SU-DHL-6 (cell line): ENCODE data around the gene RBFOX2.

Experiments used
- CTCF ChIP-seq: fragments of 200-600 bp; sonication (generic); IDR thresholded peaks from one replicate; pipeline ENCODE4 v1.5.1; 2017; ENCODE audit warnings: antibody characterized with exemption, mild to moderate bottlenecking, low read length, moderate library complexity; ENCODE audit not compliant: insufficient read depth, poor library complexity, severe bottlenecking
- EZH2phosphoT487 ChIP-seq: fragments of 200-600 bp; sonication (generic), shearing (Covaris generic); conservative IDR thresholded peaks from 2 replicates; pipeline ENCODE4 v1.6.1; 2018; ENCODE audit warnings: mild to moderate bottlenecking, antibody characterized with exemption, low read length, moderate library complexity, mixed read lengths

GRCh38 chr22:35799150-35799549 lies 229.5 kb downstream of the RBFOX2 start:
- TF ChIP-seq CTCF: no peak
- TF ChIP-seq EZH2phosphoT487: no peak
